Left ventricle myocardium inferior (tissue), 1 donor: ENCODE data around the gene SETD6. TPM values are rescaled to one million over a fixed set of nuclear protein-coding genes. Genes with fewer than 3 reads are reported as not detected.

Source experiments
- DNase-seq: peaks from one replicate; pipeline ENCODE4 v3.0.0-alpha.2; 2020
- H3K27ac ChIP-seq: fragments of 200-600 bp; replicated peaks from 2 replicates; pipeline ENCODE4 v1.8.0; 2021
- H3K27me3 ChIP-seq: fragments of 200-600 bp; 2 replicates; pipeline ENCODE4 v1.8.0; 2021; ENCODE audit warnings: low read depth
- H3K36me3 ChIP-seq: fragments of 200-600 bp; 2 replicates; pipeline ENCODE4 v1.8.0; 2021
- H3K4me1 ChIP-seq: fragments of 200-600 bp; 2 replicates; pipeline ENCODE4 v1.8.0; 2021
- H3K4me3 ChIP-seq: fragments of 200-600 bp; 2 replicates; pipeline ENCODE4 v1.8.0; 2021; ENCODE audit warnings: mild to moderate bottlenecking, moderate library complexity
- H3K9me3 ChIP-seq: fragments of 200-600 bp; replicated peaks from 2 replicates; pipeline ENCODE4 v1.8.0; 2021
- intact Hi-C: fragments of 100-400 bp; cut with micrococcal nuclease; formaldehyde crosslinking; loops from one replicate; pipeline ENCODE4 v1.11.0; 2022
- total RNA-seq: library from RNA; stranded (reverse); fragmentation: NEBNext Ultra II Directional; extraction: Animal tissue kit (Norgen Biotek cat#: 25700); gene quantifications from one replicate; pipeline ENCODE4 v1.2.1, GENCODE V29; 2021
- TF ChIP-seq, protein P1 (sequence below): fragments of 200-600 bp; IDR thresholded peaks from 2 replicates; pipeline ENCODE4 v1.8.0; 2021; ENCODE audit warnings: antibody characterized with exemption, mild to moderate bottlenecking, borderline replicate concordance
- donor health status: DM: no; HTN: yes; CAD: no; lungs with severe emphysema.

SETD6 gene
- total RNA-seq, 1 donor from 2014 or later = 16.8 TPM

DNA sequence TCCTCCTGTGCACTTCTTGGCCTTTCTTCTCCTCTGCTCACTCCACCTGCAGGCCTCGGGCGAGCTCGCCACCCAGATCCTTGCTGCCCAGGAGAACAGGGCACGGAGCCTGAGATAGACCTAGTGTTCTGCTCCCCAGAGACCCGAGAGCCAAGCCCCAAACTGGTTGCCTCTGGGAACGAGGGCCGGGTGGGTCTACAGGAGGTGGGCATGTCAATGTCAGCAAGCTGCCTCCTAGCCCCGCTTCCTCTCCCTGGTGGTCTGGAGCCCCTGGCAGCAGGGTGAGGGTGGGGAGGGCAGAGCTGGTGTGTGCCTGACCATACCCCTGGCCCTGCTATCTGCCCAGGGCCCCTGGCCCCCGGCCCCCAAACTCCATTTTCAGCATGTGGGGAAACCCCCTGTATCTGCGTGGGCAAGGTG is 16.2 kb upstream of the SETD6 start:
- Histone ChIP-seq H3K4me3 (no peak overlapping the region), H3K27ac (peak overlapping the region; percentile 83), H3K4me1 (peaks cover 69% of the 10 kb centered on the region), H3K27me3 (peaks cover 11% of the 10 kb centered on the region), H3K36me3 (peaks cover 12% of the 10 kb centered on the region), H3K9me3 (no peaks in the 10 kb centered on the region)
- intact Hi-C loops = no loop called here
- TF ChIP-seq, protein P1, sequence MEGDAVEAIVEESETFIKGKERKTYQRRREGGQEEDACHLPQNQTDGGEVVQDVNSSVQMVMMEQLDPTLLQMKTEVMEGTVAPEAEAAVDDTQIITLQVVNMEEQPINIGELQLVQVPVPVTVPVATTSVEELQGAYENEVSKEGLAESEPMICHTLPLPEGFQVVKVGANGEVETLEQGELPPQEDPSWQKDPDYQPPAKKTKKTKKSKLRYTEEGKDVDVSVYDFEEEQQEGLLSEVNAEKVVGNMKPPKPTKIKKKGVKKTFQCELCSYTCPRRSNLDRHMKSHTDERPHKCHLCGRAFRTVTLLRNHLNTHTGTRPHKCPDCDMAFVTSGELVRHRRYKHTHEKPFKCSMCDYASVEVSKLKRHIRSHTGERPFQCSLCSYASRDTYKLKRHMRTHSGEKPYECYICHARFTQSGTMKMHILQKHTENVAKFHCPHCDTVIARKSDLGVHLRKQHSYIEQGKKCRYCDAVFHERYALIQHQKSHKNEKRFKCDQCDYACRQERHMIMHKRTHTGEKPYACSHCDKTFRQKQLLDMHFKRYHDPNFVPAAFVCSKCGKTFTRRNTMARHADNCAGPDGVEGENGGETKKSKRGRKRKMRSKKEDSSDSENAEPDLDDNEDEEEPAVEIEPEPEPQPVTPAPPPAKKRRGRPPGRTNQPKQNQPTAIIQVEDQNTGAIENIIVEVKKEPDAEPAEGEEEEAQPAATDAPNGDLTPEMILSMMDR = no peak
- DNase-seq = no peak

DNA sequence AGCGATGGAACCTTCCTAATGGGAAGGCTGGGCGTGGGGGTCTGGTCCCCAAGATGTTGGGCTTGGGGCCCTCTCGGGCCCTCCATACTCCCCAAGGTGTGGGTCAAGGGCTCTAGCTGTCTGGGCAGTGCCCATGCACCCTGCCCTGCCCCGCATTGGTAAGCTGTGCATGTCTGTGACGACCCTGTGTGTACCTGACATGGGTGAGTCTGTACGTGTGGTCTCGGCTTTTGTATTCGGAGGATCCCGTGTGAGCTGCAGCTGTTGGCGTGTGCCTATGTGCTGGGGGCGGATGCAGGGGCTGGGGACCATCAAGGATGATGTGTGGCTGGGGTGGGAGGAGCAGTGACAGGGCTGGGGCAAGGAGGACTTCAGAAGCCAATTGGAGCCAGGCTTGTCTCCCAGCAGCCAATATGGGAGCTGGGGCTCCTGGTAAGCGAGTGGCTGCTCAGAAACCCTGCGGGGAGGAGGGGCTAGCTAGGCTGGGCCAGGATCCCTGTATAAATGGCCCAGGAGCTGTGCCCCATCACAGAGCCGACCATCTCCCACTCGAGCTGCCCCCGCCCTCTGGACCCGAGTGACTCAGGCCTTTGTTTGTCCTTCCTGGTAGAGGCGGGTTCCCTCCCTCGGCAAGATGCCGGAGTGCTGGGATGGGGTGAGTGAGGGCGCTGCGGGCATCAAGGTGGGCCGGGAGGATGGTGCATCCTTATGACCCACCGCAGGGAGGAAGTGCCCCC is 15.5 kb upstream of the SETD6 start, which contains the start of gene NDRG4:
Gene NDRG4, plus strand, starts transcription at position 529 of the 737 bp plus-strand sequence. Its CDS starts 106 bp downstream, at position 635.
- Histone ChIP-seq H3K4me3 (no peak within 1 kb of the TSS), H3K27ac (peak within 1 kb of the TSS; percentile 83), H3K9me3 (no peaks in the 10 kb centered on the region), H3K36me3 (peaks cover 15% of the 10 kb centered on the region), H3K4me1 (peaks cover 63% of the 10 kb centered on the region), H3K27me3 (peaks cover 11% of the 10 kb centered on the region)
- intact Hi-C loops = no loop called here
- TF ChIP-seq, protein P1 = no peak
- DNase-seq = no peak

DNA sequence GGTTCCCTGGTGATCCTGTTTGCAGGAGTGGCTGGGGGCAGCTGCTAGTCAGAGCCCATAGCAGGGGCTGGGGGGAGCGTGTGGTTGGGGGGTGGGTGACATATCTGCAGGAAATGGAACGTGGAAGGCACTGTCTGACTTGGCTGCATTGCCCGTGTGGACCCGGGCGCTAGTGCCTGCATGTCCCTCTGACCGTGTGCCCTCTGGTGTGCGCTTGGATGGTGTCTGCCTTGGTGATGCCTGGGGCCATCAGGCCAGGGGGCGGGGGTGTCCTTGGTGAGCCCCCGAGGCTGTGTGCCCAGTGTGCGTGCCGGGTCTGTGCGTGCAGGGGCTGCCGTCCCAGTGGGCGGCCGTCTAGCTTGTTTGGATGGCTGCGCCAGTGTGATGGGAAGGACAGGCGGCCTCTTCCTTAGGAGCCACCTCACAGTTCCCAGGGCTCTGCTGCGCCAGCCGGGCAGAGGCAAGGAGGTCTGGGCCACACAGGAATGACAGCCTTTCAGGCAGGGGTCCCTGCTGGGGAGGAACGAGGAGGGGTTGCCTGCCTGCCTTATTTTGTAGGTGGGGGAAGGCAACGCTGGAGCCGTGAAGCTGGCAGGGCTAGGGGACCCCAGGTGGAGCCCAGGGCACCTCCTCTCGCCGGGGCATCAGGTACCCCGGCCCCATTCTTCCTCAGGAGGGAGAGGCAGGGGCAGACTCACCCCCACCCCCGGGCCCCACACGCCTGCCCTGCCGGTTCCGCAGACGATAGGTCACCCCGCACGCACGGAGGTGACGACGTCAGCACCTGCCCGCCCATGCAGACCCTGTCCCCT is 14.7 kb upstream of the SETD6 start:
- TF ChIP-seq, protein P1 = no peak
- H3K36me3 ChIP-seq = peaks cover 15% of the 10 kb centered on the region
- peaks cover 11% of the 10 kb centered on the region for H3K27me3 ChIP-seq
- peak overlapping the region; percentile 25 for H3K4me3 ChIP-seq
- peaks cover 54% of the 10 kb centered on the region for H3K4me1 ChIP-seq
- no peak for DNase-seq
- no peaks in the 10 kb centered on the region for H3K9me3 ChIP-seq
- H3K27ac ChIP-seq = peak overlapping the region; percentile 83
- intact Hi-C loops = no loop called here

DNA sequence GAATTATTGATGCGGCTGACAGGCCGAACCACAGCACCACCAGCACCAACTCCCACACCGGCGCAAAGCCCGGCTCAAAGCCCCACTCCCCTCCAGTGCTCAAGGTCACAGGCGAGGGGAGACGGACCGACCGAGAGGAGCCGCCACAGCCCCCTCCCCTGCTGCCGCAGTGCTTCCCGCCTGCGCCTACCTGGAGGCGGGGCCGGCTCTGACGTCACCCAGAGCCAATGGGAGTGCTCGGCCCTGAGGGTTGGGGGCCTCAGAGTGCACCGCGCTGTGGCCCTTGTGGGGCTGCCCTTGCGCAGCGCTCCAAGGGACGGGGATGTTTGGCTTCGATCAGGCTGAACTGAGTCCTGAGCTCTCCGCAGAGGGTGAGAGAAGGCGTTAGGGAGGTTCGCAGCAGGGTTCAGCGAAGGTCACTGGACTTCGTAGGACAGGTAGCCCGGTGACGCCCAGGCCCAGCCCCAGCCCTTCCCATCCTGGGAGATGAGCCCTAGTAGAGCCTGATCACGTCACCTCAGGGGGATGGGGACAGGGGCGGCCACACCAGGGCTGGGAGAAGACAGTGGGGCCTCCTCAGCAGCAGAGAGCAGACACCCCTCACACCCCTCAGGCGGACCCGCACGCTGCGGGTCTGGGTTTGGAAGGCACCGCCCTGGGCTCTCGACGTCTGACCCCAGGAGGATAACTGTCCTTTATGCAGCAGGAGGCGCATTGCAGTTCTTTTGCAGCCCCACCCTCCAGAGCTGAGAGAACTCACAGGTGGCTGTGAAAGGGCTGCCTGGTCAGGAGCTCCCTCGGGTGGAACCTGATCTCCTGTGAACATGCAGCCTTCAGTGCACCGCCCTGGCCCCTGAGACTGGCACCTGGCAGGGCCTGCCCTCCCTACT is 13.8 kb upstream of the SETD6 start:
- intact Hi-C loops = no loop called here
- Histone ChIP-seq H3K9me3 (no peaks in the 10 kb centered on the region), H3K27me3 (peaks cover 11% of the 10 kb centered on the region), H3K27ac (peak overlapping the region; percentile 83), H3K4me3 (peak overlapping the region; percentile 25), H3K36me3 (peaks cover 19% of the 10 kb centered on the region), H3K4me1 (peaks cover 46% of the 10 kb centered on the region)
- TF ChIP-seq, protein P1 = no peak
- DNase-seq = no peak
